GM19043 (cell line): ENCODE measurements around the gene NDN.
"Not testable (repeated sequence)": the region's sequence is repeated elsewhere in the genome, so short reads cannot be mapped to it uniquely, and the experiment has no call there.

Experiments used
- ATAC-seq: cut with Tn5 transposase; IDR thresholded peaks from one replicate; pipeline ENCODE4 v1.9.1; 2021; ENCODE audit warnings: low read depth; ENCODE audit not compliant: unreplicated experiment

The NDN gene

DNA sequence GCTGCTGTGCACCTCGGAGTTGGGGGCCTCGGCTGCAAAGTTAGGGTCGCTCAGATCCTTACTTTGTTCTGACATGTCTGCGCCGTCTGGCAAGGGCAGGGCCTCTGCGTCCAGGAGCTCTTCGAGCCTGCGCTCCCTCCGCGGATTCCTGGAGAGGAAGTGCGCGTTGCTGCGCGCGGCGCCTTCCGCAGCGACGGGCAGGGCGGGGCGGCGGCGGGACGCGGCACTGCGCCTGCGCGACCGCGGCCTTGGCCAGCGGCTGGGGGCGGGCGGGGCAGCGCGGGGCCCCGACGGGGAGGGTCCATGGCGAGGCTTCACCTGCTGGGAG is at the start of gene NDN:
Gene NDN (minus strand): TSS at position 163 of the 328 bp plus-strand sequence. CDS start 88 bp downstream, at position 75.
- no peak for ATAC-seq

- ATAC-seq = no peak
Measured at GRCh38 chr15:23736033-23736673, 49.0 kb upstream of the NDN start.

DNA sequence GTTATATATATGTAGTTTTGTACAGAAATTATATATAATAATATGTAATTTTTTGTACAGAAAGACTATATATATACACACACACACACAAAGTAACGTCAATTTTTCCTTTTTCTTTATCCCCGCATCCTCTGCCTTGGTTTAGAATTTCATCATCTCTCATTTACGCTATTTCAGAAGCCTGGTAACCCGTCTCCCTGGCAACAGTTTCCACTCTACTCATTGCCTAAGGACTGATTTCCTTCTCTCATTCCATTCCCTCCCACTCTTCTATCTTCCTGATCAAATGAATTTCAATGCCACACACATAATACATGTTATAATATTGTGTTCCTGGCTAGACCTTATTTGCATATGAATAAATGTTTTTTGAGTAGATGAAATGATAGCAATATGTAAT is 47.8 kb upstream of the NDN start:
- ATAC-seq = no peak

DNA sequence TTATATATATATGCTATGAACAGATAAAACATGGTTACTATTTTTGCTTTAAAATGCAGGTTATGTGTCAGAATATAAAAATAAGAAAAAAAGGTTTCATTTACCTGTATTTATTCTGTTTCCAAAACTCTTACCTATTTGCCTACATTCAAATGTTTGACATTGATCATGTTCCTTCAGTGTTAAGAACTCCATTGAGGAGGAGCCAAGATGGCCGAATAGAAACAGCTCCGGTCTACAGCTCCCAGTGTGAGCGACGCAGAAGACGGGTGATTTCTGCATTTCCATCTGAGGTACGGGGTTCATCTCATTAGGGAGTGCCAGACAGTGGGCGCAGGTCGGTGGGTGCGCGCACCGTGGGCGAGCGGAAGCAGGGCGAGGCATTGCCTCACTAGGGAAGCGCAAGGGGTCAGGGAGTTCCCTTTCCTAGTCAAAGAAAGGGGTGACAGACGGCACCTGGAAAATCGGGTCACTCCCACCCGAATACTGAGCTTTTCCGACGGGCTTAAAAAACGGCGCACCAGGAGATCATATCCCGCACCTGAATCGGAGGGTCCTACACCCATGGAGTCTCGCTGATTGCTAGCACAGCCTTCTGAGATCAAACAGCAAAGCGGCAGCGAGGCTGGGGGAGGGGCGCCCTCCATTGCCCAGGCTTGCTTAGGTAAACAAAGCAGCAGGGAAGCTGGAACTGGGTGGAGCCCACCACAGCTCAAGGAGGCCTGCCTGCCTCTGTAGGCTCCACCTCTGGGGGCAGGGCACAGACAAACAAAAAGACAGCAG is 27.0 kb upstream of the NDN start:
- not testable (repeated sequence) for ATAC-seq

DNA sequence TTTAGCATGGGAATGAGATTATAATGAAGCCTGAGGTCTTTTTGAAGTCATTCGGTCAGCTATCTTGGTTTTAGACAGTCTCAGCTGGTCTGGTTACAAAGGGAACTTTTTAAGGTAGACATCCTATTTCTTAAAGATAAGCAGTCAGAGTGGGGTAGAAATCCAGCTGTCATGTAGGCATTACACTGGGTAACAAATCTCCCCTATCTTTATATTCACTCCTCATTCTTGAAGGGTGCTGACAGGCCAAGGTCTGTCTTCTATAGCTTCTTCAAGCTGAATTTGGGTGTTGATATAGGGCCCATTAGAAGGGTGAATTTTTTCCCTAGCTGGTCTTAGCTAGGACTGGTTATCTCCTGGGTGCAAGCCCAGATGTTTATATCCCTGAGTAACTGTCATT is 21.2 kb upstream of the NDN start:
- no peak for ATAC-seq

GRCh38 chr15:23695282-23695681 is 8.2 kb upstream of the NDN start:
- ATAC-seq = no peak

- no peak for ATAC-seq
Measured at GRCh38 chr15:23694592-23694991, 7.5 kb upstream of the NDN start.

DNA sequence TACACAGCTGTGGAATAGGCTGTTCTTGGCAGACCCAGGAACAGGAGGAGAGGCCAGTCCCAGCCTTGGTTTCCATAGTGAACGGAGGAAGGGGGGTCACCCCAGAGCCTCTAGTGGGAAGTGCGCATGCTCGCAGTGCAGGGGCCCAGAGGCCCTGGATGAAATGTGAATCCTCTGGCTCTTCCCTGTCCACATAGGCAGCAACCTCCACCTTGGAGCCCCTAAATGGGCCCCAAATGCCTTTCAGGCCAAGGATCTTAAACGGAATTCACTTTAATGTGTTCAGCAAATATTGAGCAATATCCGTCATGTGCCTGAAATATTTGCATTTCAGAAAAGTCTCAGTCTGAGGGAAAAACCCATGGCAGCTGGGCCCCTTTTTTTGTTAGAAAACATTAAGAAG is 3.3 kb upstream of the NDN start:
- no peak for ATAC-seq

DNA sequence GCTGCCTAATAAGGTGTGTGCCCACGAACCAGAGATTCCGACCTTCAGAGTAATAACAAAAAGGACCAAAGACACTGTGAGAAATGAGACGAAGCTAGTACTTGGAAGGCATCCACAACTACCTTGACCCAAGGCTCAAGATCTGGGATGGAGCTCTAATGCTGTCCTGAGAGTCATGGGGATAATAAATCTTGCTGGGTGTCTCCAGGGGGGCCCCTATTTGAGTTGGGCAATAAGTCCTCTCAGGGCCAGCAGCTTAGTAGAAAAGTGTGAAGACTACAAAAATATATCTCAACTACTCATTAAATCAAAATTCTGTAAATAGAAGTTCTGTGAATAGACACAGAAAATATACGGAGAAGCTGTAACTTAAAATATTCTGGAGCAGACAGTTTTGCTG is 2.9 kb upstream of the NDN start:
- ATAC-seq = no peak

DNA sequence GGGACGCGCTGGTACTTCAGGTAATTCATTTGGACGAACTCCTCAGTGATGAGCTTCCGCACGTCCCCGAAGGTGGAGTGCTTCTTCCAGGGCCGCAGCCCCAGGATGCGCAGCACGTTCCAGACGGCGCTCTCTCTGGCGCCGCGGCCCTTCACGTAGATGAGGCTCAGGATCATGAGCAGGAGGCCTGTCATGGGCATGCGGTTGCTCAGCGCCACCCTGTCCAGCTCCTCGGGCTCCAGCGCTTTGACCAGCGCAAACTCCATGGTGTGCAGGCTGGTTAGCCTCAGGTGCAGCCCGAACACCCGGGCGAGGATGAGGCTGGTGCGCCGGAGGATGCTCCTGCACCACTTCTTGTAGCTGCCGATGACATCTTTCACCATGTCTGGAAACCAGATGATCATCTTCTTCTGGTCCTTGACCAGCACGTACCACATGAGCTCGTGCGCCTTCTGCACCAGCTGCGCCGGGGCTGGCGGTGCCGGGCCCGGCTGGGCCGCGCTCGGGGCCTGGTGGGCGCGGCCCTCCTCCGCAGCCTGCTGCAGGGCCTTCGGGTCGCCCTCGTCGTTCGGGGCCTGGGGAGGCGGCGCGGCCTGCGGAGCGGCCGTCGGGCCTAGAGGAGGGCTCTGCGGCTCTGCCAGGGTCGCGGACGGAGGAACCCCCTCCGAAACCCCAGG is 501 bp downstream of the NDN start:
- ATAC-seq = no peak

DNA sequence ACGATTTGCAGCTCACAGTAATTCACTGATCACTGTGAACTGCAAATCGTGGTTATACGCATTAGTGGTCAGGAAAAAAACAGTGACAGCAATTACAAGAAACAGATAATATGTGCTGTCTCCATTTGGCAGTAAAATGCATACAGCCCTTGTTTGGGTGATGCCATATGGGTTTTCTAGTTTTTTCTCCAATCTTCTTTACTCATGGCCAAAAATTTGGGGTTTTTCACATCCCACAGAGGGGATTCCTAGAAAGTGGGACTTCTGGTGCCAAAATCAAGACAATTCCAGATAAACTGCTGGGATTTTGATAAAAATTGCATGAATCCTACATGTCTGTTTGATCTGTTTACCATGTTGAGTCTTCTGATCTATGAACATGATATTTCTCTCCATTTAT is 15.6 kb downstream of the NDN start:
- no peak for ATAC-seq

DNA sequence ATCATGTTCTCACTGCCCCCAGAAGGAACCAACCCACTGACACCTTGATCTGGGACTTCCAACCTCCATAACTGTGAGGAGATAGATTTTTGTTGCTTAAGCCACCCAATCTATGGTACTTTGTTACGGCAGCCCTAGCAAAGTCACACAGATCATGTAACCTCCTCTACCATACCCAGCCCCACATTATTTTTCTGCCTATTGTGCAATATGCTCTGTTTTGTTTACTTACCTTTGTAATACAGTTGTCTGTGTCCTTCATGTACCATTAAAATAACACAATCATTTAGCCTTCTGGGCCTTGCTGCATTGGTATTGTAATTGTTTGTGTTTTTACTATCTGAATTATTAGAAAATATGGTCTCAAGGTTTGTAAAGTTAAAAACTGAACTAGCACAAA is 16.1 kb downstream of the NDN start:
- no peak for ATAC-seq

DNA sequence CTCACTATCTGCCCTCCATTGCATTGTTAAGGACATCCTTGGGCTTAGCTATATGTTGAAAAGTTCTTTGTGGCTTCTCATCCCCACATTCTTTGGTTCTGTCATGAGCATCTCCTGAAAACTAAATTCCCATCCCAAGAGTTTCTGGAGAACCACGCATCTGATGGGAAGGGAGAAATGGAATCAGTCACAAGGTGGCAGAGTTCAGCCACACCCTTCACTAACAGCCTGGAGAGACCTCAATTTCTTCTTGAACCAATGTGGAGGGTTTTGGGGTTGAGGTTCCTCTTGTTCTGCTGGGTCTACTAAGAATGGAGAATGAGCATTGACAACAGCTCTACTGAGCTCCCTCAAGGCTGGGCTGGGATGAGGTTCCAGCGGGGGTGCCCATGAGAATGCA is 23.9 kb downstream of the NDN start:
- ATAC-seq = no peak

- ATAC-seq = no peak
Measured at GRCh38 chr15:23648920-23649515, 38.1 kb downstream of the NDN start.

GRCh38 chr15:23647421-23648370 is 39.4 kb downstream of the NDN start, which contains the start of gene MAGEL2:
Gene MAGEL2, minus strand, starts transcription at chr15:23647867. Its CDS starts 125 bp downstream, at chr15:23647742.
- no peak for ATAC-seq

DNA sequence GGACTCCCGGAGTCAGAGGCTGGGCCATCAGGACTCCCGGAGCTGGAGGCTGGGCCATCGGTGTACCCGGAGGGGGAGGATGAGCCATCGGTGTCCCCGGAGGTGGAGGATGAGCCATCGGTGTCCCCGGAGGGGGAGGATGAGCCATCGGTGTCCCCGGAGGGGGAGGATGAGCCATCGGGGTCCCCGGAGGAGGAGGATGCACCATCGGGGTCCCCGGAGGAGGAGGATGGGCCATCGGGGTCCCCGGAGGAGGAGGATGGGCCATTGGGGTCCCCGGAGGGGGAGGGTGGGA is 40.2 kb downstream of the NDN start:
- no peak for ATAC-seq

DNA sequence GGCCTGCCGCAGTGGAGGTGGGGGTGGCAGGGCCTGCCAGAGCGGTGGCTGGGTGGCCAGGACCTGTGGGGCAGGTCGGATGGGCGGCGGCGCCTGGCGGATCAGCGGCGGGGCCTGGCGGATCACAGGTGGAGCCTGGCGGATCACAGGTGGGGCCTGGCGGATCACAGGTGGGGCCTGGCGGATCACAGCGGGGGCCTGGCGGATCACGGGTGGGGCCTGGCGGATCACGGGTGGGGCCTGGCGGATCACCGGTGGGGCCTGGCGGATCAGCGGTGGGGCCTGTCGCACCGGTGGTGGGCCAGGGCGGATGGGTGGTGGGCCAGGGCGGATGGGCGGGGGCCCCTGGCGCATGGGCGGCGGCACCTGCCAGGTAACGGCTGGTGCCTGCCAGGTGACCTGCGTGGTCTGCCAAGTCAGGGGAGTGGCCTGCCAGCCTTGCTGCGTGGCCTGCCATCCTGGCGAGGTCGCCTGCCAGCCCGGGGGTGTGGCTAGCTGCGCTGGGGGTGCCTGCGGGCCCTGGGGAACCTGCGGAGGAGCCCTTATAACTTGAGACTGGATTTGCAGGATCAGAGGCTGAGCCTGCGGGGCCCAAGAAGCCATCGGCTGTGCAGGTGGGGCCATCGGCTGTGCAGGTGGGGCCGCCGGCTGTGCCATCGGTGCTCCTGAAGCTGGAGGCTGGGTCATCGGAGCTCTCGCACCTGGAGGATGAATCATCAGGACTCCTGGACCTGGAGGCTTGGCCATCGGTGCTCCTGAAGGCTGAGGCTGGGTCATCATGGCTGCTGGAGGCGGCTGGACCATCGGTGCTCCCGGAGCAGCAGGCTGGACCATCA is 40.7 kb downstream of the NDN start:
- no peak for ATAC-seq

DNA sequence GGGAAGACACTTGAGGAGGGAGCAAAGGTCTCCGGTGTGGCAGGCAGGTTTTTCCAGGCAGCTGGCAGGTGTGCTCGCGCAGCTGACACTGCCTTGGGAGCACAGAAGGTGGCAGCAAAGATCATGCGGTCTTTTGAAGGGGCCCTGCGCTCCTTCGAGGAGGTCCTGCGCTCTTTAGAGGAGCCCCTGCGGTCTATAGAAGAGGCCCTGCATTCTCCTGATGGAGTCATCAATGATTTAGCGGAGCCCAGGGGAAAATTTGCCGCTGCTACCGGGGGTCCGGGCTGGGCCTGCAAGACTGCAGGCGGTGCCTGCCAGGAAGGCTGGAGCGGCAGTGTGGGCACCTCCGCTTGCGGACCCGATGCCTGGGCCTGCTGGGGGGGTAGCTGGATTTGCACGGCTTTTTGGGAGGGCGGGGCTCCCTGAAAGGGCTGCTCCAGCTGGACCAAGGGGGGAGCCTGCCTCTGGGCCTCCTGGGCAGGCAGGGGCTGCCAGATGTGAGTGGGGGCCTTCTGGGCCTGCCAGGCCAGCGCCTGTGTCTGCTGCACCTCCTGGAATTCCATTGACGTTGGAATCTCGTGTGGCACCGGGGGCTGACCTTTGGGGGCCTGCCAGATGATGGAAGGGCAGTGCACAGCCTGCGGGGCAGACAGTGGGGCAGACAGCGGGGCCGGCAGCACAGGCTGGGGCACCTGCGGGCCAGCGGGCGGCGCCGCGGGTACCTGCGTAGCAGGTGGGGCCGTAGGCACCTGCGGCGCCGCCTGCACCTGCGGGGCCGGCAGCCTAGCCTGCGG is 41.5 kb downstream of the NDN start:
- no peak for ATAC-seq

DNA sequence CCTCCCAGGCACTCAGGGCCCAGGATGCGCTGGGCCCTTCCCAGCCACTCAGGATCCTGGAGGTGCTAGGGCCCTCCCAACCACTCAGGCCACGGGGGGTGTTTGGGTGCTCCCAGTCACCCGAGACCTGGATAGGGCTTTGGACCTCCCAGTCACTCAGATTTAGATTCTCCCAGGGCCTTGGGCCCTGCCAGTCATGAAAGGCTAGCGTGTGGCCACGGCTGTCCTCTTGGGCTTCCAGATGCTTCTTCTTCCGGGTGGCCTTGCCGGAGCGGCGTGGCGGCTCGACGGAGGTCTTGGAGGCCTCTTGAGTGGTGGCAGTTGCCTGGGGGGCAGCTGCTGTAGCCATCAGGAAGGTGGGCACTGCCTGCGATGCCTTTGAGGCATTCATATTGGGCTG is 42.3 kb downstream of the NDN start:
- ATAC-seq = no peak
